H1 (cell line): ENCODE results near the gene TRPT1. TPM values are rescaled to one million over a fixed set of nuclear protein-coding genes. Genes with fewer than 3 reads are reported as not detected.

ENCODE experiments used
- CTCF ChIA-PET: fragments of 300-600 bp; sonication (Branson Sonifier 250); formaldehyde crosslinking; loops from one replicate; lab custom pipeline; 2021; ENCODE audit not compliant: partially characterized antibody; lab: Charles Lee
- POLR2A ChIA-PET: fragments of 300-600 bp; sonication (Branson Sonifier 250); formaldehyde crosslinking; loops from one replicate; lab custom pipeline; 2021; ENCODE audit warnings: inconsistent platforms; ENCODE audit not compliant: partially characterized antibody; lab: Charles Lee
- DNase-seq, 2 experiments: peaks; one replicate each; pipeline versions ENCODE4 v3.0.0 to v3.0.0-alpha.2; 2010 to 2022; ENCODE audit warnings: low spot score in 2 of 2, low read depth in 1 of 2, mixed read lengths in 1 of 2
- FAIRE-seq: peaks from 2 replicates; lab custom pipeline; 2011; peaks lifted over from hg19 to GRCh38; lab: Jason Lieb, UNC
- H2AFZ ChIP-seq: 2 replicates; pipeline ENCODE4 v1.8.1; 2012; ENCODE audit warnings: low read length, inconsistent platforms
- H2AK5ac ChIP-seq: 2 replicates; pipeline ENCODE4 v1.6.1; 2013; ENCODE audit warnings: low read depth, low read length
- H2BK120ac ChIP-seq: replicated peaks from 2 replicates; pipeline ENCODE3; 2013; ENCODE audit warnings: low read depth, low read length, inconsistent platforms
- H2BK12ac ChIP-seq: 2 replicates; pipeline ENCODE4 v1.6.1; 2013; ENCODE audit warnings: low read depth, low read length
- H2BK15ac ChIP-seq: 2 replicates; pipeline ENCODE4 v1.6.1; 2013; ENCODE audit warnings: low read length
- H2BK20ac ChIP-seq: 2 replicates; pipeline ENCODE4 v1.6.1; 2013; ENCODE audit warnings: low read length
- H2BK5ac ChIP-seq: 2 replicates; pipeline ENCODE4 v1.6.1; 2013; ENCODE audit warnings: low read depth, low read length
- H3K14ac ChIP-seq: 2 replicates; pipeline ENCODE4 v1.6.1; 2013; ENCODE audit warnings: inconsistent platforms; ENCODE audit not compliant: insufficient read length
- H3K18ac ChIP-seq: 2 replicates; pipeline ENCODE4 v1.6.1; 2013; ENCODE audit warnings: low read length; ENCODE audit errors: extremely low read depth
- H3K23ac ChIP-seq: 2 replicates; pipeline ENCODE4 v1.6.1; 2013; ENCODE audit warnings: inconsistent platforms; ENCODE audit not compliant: insufficient read length
- H3K23me2 ChIP-seq: 2 replicates; pipeline ENCODE4 v1.6.1; 2013; ENCODE audit warnings: low read depth, low read length
- H3K27ac ChIP-seq: 2 replicates; pipeline ENCODE4 v1.6.1; 2011; ENCODE audit warnings: low read depth, low read length, inconsistent platforms
- H3K27me3 ChIP-seq, 4 experiments: replicated peaks in 1 of 4; 1 replicate in 1 of 4; 2 replicates in 3 of 4; pipeline versions ENCODE4 v1.6.1 to v1.8.1; 2011 to 2013; ENCODE audit warnings: low read length in 3 of 4, mild to moderate bottlenecking in 3 of 4, inconsistent platforms in 2 of 4, mixed read lengths in 2 of 4, moderate library complexity in 1 of 4; ENCODE audit not compliant: control insufficient read depth in 3 of 4, insufficient read depth in 3 of 4; ENCODE audit errors: extremely low read depth in 1 of 4
- H3K36me3 ChIP-seq, 4 experiments: 2 replicates each; pipeline versions ENCODE4 v1.6.1 to v1.8.1; 2011 to 2013; ENCODE audit warnings: mild to moderate bottlenecking in 4 of 4, low read length in 3 of 4, moderate library complexity in 2 of 4, control low read depth in 1 of 4, inconsistent platforms in 1 of 4; ENCODE audit not compliant: insufficient read depth in 4 of 4, control insufficient read depth in 2 of 4
- H3K4ac ChIP-seq: replicated peaks from 2 replicates; pipeline ENCODE3; 2013; ENCODE audit warnings: low read length, low read depth, mixed read lengths, inconsistent platforms; ENCODE audit not compliant: insufficient read length
- H3K4me1 ChIP-seq, 4 experiments: replicated peaks in 1 of 4; 1 replicate in 1 of 4; 2 replicates in 3 of 4; pipeline versions ENCODE4 v1.6.1 to v1.8.1; 2011 to 2013; ENCODE audit warnings: low read length in 3 of 4, inconsistent platforms in 2 of 4, mixed read lengths in 1 of 4; ENCODE audit not compliant: insufficient read depth in 4 of 4, control insufficient read depth in 3 of 4
- H3K4me2 ChIP-seq, 2 experiments: 2 replicates each; pipeline versions ENCODE4 v1.6.1 to v1.8.1; 2011 to 2013; ENCODE audit warnings: low read depth in 2 of 2, low read length in 2 of 2, control low read depth in 1 of 2, inconsistent platforms in 1 of 2, mild to moderate bottlenecking in 1 of 2; ENCODE audit not compliant: insufficient read depth in 1 of 2
- H3K4me3 ChIP-seq, 4 experiments: fragments of 200-600, 300-600 bp in 1 of 4; sonication (generic), shearing (Covaris generic), sonication (Bioruptor Twin) in 1 of 4; 2 replicates each; pipeline versions ENCODE4 v1.5.1 to v1.8.1; 2011 to 2016; ENCODE audit warnings: low read length in 4 of 4, low read depth in 3 of 4, control low read depth in 2 of 4, inconsistent platforms in 2 of 4, mild to moderate bottlenecking in 2 of 4, mixed read lengths in 1 of 4, moderate library complexity in 1 of 4; ENCODE audit not compliant: insufficient read depth in 2 of 4; ENCODE audit errors: extremely low read depth in 1 of 4
- H3K56ac ChIP-seq: replicated peaks from 2 replicates; pipeline ENCODE3; 2013; ENCODE audit warnings: low read depth, mild to moderate bottlenecking, mixed read lengths, low read length, inconsistent platforms; ENCODE audit not compliant: insufficient read length
- H3K79me1 ChIP-seq: 2 replicates; pipeline ENCODE4 v1.6.1; 2013; ENCODE audit warnings: low read depth, low read length, control low read depth
- H3K79me2 ChIP-seq, 2 experiments: 2 replicates each; pipeline versions ENCODE4 v1.6.1 to v1.8.1; 2012 to 2013; ENCODE audit warnings: low read length in 2 of 2, mild to moderate bottlenecking in 2 of 2, inconsistent platforms in 1 of 2; ENCODE audit not compliant: insufficient read depth in 2 of 2, control insufficient read depth in 1 of 2
- H3K9ac ChIP-seq, 4 experiments: replicated peaks in 1 of 4; 1 replicate in 1 of 4; 2 replicates in 3 of 4; pipeline versions ENCODE4 v1.6.1 to v1.8.1; 2011 to 2013; ENCODE audit warnings: low read depth in 3 of 4, low read length in 3 of 4, control low read depth in 2 of 4, mild to moderate bottlenecking in 2 of 4, moderate library complexity in 2 of 4, inconsistent platforms in 1 of 4; ENCODE audit errors: extremely low read depth in 1 of 4
- H3K9me3 ChIP-seq, 2 experiments: 2 replicates each; pipeline versions ENCODE4 v1.6.1 to v1.8.1; 2012 to 2013; ENCODE audit warnings: mild to moderate bottlenecking in 2 of 2, moderate library complexity in 2 of 2, control low read depth in 1 of 2, inconsistent platforms in 1 of 2, low read depth in 1 of 2, low read length in 1 of 2, mixed read lengths in 1 of 2; ENCODE audit not compliant: insufficient read depth in 2 of 2
- H4K20me1 ChIP-seq, 2 experiments: replicated peaks in 1 of 2; 2 replicates each; pipeline versions ENCODE3 to v1.8.1; 2011 to 2013; ENCODE audit warnings: inconsistent platforms in 2 of 2, low read length in 2 of 2, mild to moderate bottlenecking in 1 of 2; ENCODE audit not compliant: insufficient read depth in 2 of 2, control insufficient read depth in 1 of 2
- H4K5ac ChIP-seq: 2 replicates; pipeline ENCODE4 v1.6.1; 2013; ENCODE audit warnings: low read length, low read depth, mixed read lengths, inconsistent platforms; ENCODE audit not compliant: insufficient read length
- H4K8ac ChIP-seq: 2 replicates; pipeline ENCODE4 v1.8.0; 2013; ENCODE audit warnings: mild to moderate bottlenecking, moderate library complexity, low read length, inconsistent platforms; ENCODE audit not compliant: insufficient read depth; ENCODE audit errors: extremely low read depth
- H4K91ac ChIP-seq: replicated peaks from 2 replicates; pipeline ENCODE3; 2013; ENCODE audit warnings: low read length, mixed read lengths, inconsistent platforms; ENCODE audit not compliant: insufficient read length
- ASH2L ChIP-seq: fragments of 200-600, 300-600 bp; sonication (generic); IDR thresholded peaks from one replicate; pipeline ENCODE4 v1.7.1; 2017; ENCODE audit warnings: low read length
- JUND ChIP-seq: IDR thresholded peaks from 2 replicates; pipeline ENCODE4 v1.6.1; 2011; ENCODE audit warnings: mild to moderate bottlenecking, improper control_type of control experiment, low read length
- KDM1A ChIP-seq: fragments of 200-600, 300-600 bp; sonication (generic); IDR thresholded peaks from 2 replicates; pipeline ENCODE4 v1.7.1; 2016; ENCODE audit warnings: mild to moderate bottlenecking, low read length, borderline replicate concordance
- ZNF274 ChIP-seq: IDR thresholded peaks from 2 replicates; pipeline ENCODE4 v1.7.0; 2012; ENCODE audit warnings: low read length, borderline replicate concordance; ENCODE audit errors: extremely low read depth
- WGBS, 2 experiments: shearing (Covaris generic) in 1 of 2; methylation state at CpG; one replicate each; pipeline versions ENCODE4 v1.1.6 to v1.1.7; 2013 to 2015; ENCODE audit warnings: low lambda C conversion rate in 2 of 2, mixed read lengths in 2 of 2, inconsistent platforms in 1 of 2, low coverage in 1 of 2, missing lambda C conversion rate in 1 of 2; ENCODE audit not compliant: insufficient replicate concordance in 2 of 2, insufficient coverage in 1 of 2, insufficient read length in 1 of 2; ENCODE audit errors: extremely low coverage in 1 of 2, missing lambda C conversion rate in 1 of 2; 5-methylcytosine and 5-hydroxymethylcytosine counted together
- polyA plus RNA-seq, 7 experiments: library from polyadenylated mRNA; depleted of rRNA in 3 of 7; stranded (reverse) in 5 of 7; unstranded in 2 of 7; fragments of >200 nt in 5 of 7; fragments of 200-250 nt in 2 of 7; gene quantifications; 1 replicate in 5 of 7; 2 replicates in 1 of 7; 4 replicates in 1 of 7; pipeline versions ENCODE4 v1.2.1 to v1.2.3, GENCODE V29; 2011 to 2013; ENCODE audit warnings: missing spikeins in 2 of 7, mixed read lengths in 2 of 7
- total RNA-seq: library from RNA; stranded (reverse); fragmentation: NEBNext Ultra II Directional; extraction: Animal tissue kit (Norgen Biotek cat#: 25700); gene quantifications from 2 replicates; pipeline ENCODE4 v1.2.1, GENCODE V29; 2021
- TF ChIP-seq, protein P1 (sequence below): IDR thresholded peaks from 2 replicates; pipeline ENCODE4 v1.6.1; 2011; ENCODE audit warnings: low read depth, mild to moderate bottlenecking, low read length; ENCODE audit not compliant: insufficient read depth
- TF ChIP-seq, protein P2 (sequence below): IDR thresholded peaks from 2 replicates; pipeline ENCODE4 v1.6.1; 2012; ENCODE audit warnings: low read length, inconsistent platforms
- TF ChIP-seq, protein P3 (sequence below), 3 experiments: IDR thresholded peaks; 1 replicate in 2 of 3; 2 replicates in 1 of 3; pipeline versions ENCODE4 v1.5.1 to v1.6.1; 2011; ENCODE audit warnings: low read length in 3 of 3, mild to moderate bottlenecking in 3 of 3, inconsistent platforms in 2 of 3, low read depth in 1 of 3, moderate library complexity in 1 of 3; ENCODE audit not compliant: insufficient read depth in 1 of 3; ENCODE audit errors: control extremely low read depth in 1 of 3

Gene TRPT1
- total and polyA plus RNA-seq, 2 of the 8 experiments (the other 6 are each of a cell fraction or from before 2014, with no cell fraction given): 34.5 to 74.6 TPM

DNA sequence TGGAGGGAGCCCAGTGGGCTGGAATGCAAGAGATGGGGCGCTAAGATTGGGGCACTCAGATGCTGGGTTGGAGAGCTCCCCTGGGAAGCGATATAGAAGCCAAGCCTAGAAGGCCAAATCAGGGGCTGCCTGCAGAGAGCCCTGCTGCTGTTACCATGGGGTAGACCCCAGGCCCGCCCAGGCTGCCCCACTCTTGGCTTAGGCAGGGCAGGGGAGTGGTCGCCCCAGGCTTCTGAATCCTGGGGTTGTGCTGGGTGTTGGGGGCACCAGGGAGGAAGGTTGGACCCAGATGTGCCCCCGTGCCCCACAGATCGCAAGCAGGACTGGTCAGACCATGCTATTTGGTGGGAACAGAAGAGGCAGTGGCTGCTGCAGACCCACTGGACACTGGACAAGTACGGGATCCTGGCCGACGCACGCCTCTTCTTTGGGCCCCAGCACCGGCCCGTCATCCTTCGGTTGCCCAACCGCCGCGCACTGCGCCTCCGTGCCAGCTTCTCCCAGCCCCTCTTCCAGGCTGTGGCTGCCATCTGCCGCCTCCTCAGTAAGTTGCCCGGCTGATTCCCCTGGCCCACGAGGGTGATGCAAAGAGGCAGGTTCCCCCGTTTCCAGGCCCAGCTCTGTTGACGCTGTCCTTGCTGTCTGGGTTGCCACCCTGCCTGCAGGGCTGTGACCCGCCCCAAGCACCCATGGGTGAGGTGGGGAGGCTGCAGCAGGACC is 15.5 kb downstream of the TRPT1 start:
- H4K20me1 ChIP-seq: peaks cover 1 to 7% of the 10 kb centered on the region in 2 experiments
- no peak overlapping the region for H3K18ac ChIP-seq
- H2BK5ac ChIP-seq: no peak overlapping the region; the same call in 1 of the 2 replicates
- no peak overlapping the region for H2BK15ac ChIP-seq
- H3K14ac ChIP-seq: no peak overlapping the region
- no peak overlapping the region for H4K5ac ChIP-seq
- no peak overlapping the region for H3K4me3 ChIP-seq
- no peak for DNase-seq
- ChIA-PET CTCF (interaction anchor here (0.7 to 1.7 kb wide), 11 partner anchors 10 to 203 kb away, joined by 3 to 7 read pairs (median 3); no protein-coding TSS in a partner anchor), POLR2A (interaction anchor here (1.2 to 18.4 kb wide), 8 partner anchors 9 to 90 kb away, joined by 3 to 253 read pairs (median 4); partner anchors contain the start of genes NUDT22, STIP1 and TRPT1)
- no peak overlapping the region for H2BK20ac ChIP-seq
- H3K36me3 ChIP-seq: peaks cover 10 to 19% (median 14%) of the 10 kb centered on the region in 4 experiments; a peak in 7 of 8 replicates
- no peak overlapping the region for H2BK12ac ChIP-seq
- no peak overlapping the region for H4K91ac ChIP-seq
- H2BK120ac ChIP-seq: no peak overlapping the region
- WGBS, 2 experiments: 91% methylated on average over 22 of the region's 24 CpGs; no CpG with 5 or more reads in 1 of the 2 experiments
- no peak overlapping the region for H4K8ac ChIP-seq
- no peak overlapping the region for H2AK5ac ChIP-seq
- no peak for FAIRE-seq
- H2AFZ ChIP-seq: no peak overlapping the region
- H3K27ac ChIP-seq: no peak overlapping the region
- H3K79me2 ChIP-seq: no peaks in the 10 kb centered on the region
- H3K4me2 ChIP-seq: no peak overlapping the region
- no peaks in the 10 kb centered on the region; a peak in 1 of 7 replicates for H3K27me3 ChIP-seq
- H3K9ac ChIP-seq: no peak overlapping the region
- no peaks in the 10 kb centered on the region for H3K79me1 ChIP-seq
- H3K23ac ChIP-seq: no peak overlapping the region
- H3K9me3 ChIP-seq: no peaks in the 10 kb centered on the region
- no peak overlapping the region for H3K56ac ChIP-seq
- peaks cover 0 to 5% (median 0%) of the 10 kb centered on the region in 4 experiments; a peak in 3 of 7 replicates for H3K4me1 ChIP-seq
- H3K23me2 ChIP-seq: no peaks in the 10 kb centered on the region
- no peak overlapping the region for H3K4ac ChIP-seq
- TF ChIP-seq ZNF274 (no peak), JUND (no peak), KDM1A (no peak), ASH2L (no peak)
- TF ChIP-seq, protein P1, sequence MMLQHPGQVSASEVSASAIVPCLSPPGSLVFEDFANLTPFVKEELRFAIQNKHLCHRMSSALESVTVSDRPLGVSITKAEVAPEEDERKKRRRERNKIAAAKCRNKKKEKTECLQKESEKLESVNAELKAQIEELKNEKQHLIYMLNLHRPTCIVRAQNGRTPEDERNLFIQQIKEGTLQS: no peak
- TF ChIP-seq, protein P2, sequence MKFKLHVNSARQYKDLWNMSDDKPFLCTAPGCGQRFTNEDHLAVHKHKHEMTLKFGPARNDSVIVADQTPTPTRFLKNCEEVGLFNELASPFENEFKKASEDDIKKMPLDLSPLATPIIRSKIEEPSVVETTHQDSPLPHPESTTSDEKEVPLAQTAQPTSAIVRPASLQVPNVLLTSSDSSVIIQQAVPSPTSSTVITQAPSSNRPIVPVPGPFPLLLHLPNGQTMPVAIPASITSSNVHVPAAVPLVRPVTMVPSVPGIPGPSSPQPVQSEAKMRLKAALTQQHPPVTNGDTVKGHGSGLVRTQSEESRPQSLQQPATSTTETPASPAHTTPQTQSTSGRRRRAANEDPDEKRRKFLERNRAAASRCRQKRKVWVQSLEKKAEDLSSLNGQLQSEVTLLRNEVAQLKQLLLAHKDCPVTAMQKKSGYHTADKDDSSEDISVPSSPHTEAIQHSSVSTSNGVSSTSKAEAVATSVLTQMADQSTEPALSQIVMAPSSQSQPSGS: no peak
- TF ChIP-seq, protein P3, sequence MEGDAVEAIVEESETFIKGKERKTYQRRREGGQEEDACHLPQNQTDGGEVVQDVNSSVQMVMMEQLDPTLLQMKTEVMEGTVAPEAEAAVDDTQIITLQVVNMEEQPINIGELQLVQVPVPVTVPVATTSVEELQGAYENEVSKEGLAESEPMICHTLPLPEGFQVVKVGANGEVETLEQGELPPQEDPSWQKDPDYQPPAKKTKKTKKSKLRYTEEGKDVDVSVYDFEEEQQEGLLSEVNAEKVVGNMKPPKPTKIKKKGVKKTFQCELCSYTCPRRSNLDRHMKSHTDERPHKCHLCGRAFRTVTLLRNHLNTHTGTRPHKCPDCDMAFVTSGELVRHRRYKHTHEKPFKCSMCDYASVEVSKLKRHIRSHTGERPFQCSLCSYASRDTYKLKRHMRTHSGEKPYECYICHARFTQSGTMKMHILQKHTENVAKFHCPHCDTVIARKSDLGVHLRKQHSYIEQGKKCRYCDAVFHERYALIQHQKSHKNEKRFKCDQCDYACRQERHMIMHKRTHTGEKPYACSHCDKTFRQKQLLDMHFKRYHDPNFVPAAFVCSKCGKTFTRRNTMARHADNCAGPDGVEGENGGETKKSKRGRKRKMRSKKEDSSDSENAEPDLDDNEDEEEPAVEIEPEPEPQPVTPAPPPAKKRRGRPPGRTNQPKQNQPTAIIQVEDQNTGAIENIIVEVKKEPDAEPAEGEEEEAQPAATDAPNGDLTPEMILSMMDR (IDR thresholded peaks at IDR 0.05; ENCODE audit: control extremely low read depth in 1 of 3, insufficient read depth in 1 of 3, low read depth in 1 of 3, low read length in 3 of 3): no peak
